ENCODE results near the gene LY9.
A peak's percentile ranks its signal among the peaks of the same experiment; 100 is the strongest.
"Not testable (repeated sequence)": the region's sequence is repeated elsewhere in the genome, so short reads cannot be mapped to it uniquely, and the experiment has no call there.

Gene LY9

GRCh38 chr1:160773093-160773492, 22.9 kb upstream of the LY9 start:
- no peak for DNase-seq (ENCODE audit: low read depth in 3 of 3)

- no peak for DNase-seq (ENCODE audit: low read depth in 3 of 3)
These were observed 20.9 kb upstream of the LY9 start for GRCh38 chr1:160774886-160775719.

- no peak for DNase-seq (ENCODE audit: low read depth in 3 of 3)
These were observed 19.8 kb upstream of the LY9 start for GRCh38 chr1:160776178-160776577.

- no peak for DNase-seq (ENCODE audit: low read depth in 3 of 3)
These were observed 18.4 kb upstream of the LY9 start for GRCh38 chr1:160777486-160778089.

- no peak for DNase-seq (ENCODE audit: low read depth in 3 of 3)
These were observed 17.0 kb upstream of the LY9 start for GRCh38 chr1:160778976-160779375.

GRCh38 chr1:160779626-160780397, 16.2 kb upstream of the LY9 start:
- no peak for DNase-seq (ENCODE audit: low read depth in 3 of 3)

GRCh38 chr1:160780398-160780755, 15.6 kb upstream of the LY9 start:
- no peak for DNase-seq (ENCODE audit: low read depth in 3 of 3)

GRCh38 chr1:160781186-160781766, 14.7 kb upstream of the LY9 start:
- no peak for DNase-seq (ENCODE audit: low read depth in 3 of 3)

GRCh38 chr1:160781914-160782689, 13.9 kb upstream of the LY9 start:
- no peak for DNase-seq (ENCODE audit: low read depth in 3 of 3)

- not testable (repeated sequence) for DNase-seq (ENCODE audit: low read depth in 3 of 3)
These were observed 12.8 kb upstream of the LY9 start for GRCh38 chr1:160782988-160783765.

GRCh38 chr1:160789051-160789701, 6.8 kb upstream of the LY9 start:
- DNase-seq (ENCODE audit: low read depth in 3 of 3), result no peak

GRCh38 chr1:160789702-160790611, 6.0 kb upstream of the LY9 start:
- no peak for DNase-seq (ENCODE audit: low read depth in 3 of 3)

GRCh38 chr1:160794376-160794775, 1.6 kb upstream of the LY9 start:
- no peak for DNase-seq (ENCODE audit: low read depth in 3 of 3)

- DNase-seq (ENCODE audit: low read depth in 3 of 3), result no peak
These were observed 1.3 kb downstream of the LY9 start for GRCh38 chr1:160797271-160797709.

GRCh38 chr1:160797861-160798273, 1.9 kb downstream of the LY9 start:
- peak in 1 of 3 experiments; percentile 23 for DNase-seq (ENCODE audit: low read depth in 3 of 3)

GRCh38 chr1:160798439-160798838, 2.5 kb downstream of the LY9 start:
- DNase-seq (ENCODE audit: low read depth in 3 of 3), result no peak

GRCh38 chr1:160799641-160800040, 3.7 kb downstream of the LY9 start:
- DNase-seq (ENCODE audit: low read depth in 3 of 3), result no peak

GRCh38 chr1:160800142-160800541, 4.2 kb downstream of the LY9 start:
- DNase-seq (ENCODE audit: low read depth in 3 of 3), result no peak

All from stimulated activated CD4-positive, alpha-beta T cell treated with anti-CD3 and anti-CD28 coated beads, TNF-alpha, amount 100 ng/mL, for 4 hours (primary cell).